K562 (cell line): ENCODE data around the gene ECHDC1. TPM values are rescaled to one million over a fixed set of nuclear protein-coding genes. Genes with fewer than 3 reads are reported as not detected.

Experiments used
- ATF2 ChIP-seq: sonication (generic); formaldehyde crosslinking; IDR thresholded peaks from 2 replicates; pipeline ENCODE4 v1.8.1; 2022; ENCODE audit warnings: missing genetic modification reagents
- BRD9 ChIP-seq: fragments of 450-650 bp; IDR thresholded peaks from 2 replicates; pipeline ENCODE4 v1.6.1; 2018; ENCODE audit warnings: low read depth; ENCODE audit not compliant: partially characterized antibody
- E4F1 ChIP-seq: fragments of 250-450 bp; sonication (Bioruptor Pico); IDR thresholded peaks from 2 replicates; pipeline ENCODE4 v1.5.0; 2021; ENCODE audit warnings: mild to moderate bottlenecking, borderline replicate concordance
- KLF1 ChIP-seq: fragments of 450-650 bp; IDR thresholded peaks from 2 replicates; pipeline ENCODE4 v1.6.1; 2016; ENCODE audit warnings: missing genetic modification characterization, missing compliant biosample characterization
- LEF1 ChIP-seq: fragments of 450-650 bp; IDR thresholded peaks from 2 replicates; pipeline ENCODE4 v1.6.1; 2016; ENCODE audit warnings: mild to moderate bottlenecking
- PHF20 ChIP-seq: fragments of 450-650 bp; IDR thresholded peaks from 2 replicates; pipeline ENCODE4 v1.6.1; 2018; ENCODE audit not compliant: partially characterized antibody
- SRSF3 ChIP-seq: fragments of 200-400 bp; formaldehyde crosslinking; IDR thresholded peaks from 2 replicates; pipeline ENCODE4 v1.6.1; 2016; ENCODE audit warnings: mild to moderate bottlenecking, low read length, moderate library complexity; ENCODE audit not compliant: insufficient read depth
- ZBTB5 ChIP-seq: fragments of 450-650 bp; IDR thresholded peaks from 2 replicates; pipeline ENCODE4 v1.6.1; 2017; ENCODE audit warnings: antibody characterized with exemption
- ZBTB9 ChIP-seq: fragments of 450-650 bp; formaldehyde crosslinking; IDR thresholded peaks from 2 replicates; pipeline ENCODE4 v1.4.0; 2020; ENCODE audit warnings: mild to moderate bottlenecking, moderate library complexity
- ZNF212 ChIP-seq: fragments of 450-650 bp; formaldehyde crosslinking; IDR thresholded peaks from 2 replicates; pipeline ENCODE4 v1.4.0; 2020; ENCODE audit warnings: mild to moderate bottlenecking
- ZNF239 ChIP-seq: fragments of 250-450 bp; sonication (Bioruptor Pico); IDR thresholded peaks from 2 replicates; pipeline ENCODE4 v1.4.0; 2020; ENCODE audit warnings: mild to moderate bottlenecking
- ZNF282 ChIP-seq: sonication (generic); formaldehyde crosslinking; IDR thresholded peaks from 2 replicates; pipeline ENCODE4 v1.8.1; 2023; ENCODE audit warnings: missing genetic modification reagents
- polyA plus RNA-seq, 8 experiments: library from polyadenylated mRNA; depleted of rRNA in 4 of 8; stranded (reverse) in 5 of 8; unstranded in 3 of 8; fragments of >200 nt; fragmentation: Nextera tagmentation in 2 of 8; fragmentation: Illumina TruSeq in 1 of 8; extraction: Ambion mirVana in 2 of 8; extraction: Trizol in 1 of 8; gene quantifications; 2 replicates each; pipeline versions ENCODE4 v1.2.1 to v1.2.3, GENCODE V29; 2011 to 2014; ENCODE audit warnings: inconsistent platforms in 1 of 8, missing spikeins in 1 of 8
- total RNA-seq, 7 experiments: library from RNA; depleted of rRNA in 6 of 7; stranded (reverse); fragments of >200 nt in 6 of 7; fragmentation: Illumina TruSeq in 2 of 7; extraction: Trizol in 2 of 7; gene quantifications; 2 replicates each; pipeline versions ENCODE4 v1.2.1 to v1.2.3, GENCODE V29; 2011 to 2021; ENCODE audit warnings: low replicate concordance in 1 of 7
- TF ChIP-seq, protein P1 (sequence below): fragments of 250-450 bp; sonication (Bioruptor Pico); IDR thresholded peaks from 2 replicates; pipeline ENCODE4 v1.5.0; 2022; ENCODE audit warnings: mild to moderate bottlenecking
- TF ChIP-seq, protein P2 (sequence below): IDR thresholded peaks from 3 replicates; pipeline ENCODE4 v1.6.1; 2011; ENCODE audit warnings: borderline replicate concordance, mild to moderate bottlenecking, moderate library complexity; ENCODE audit not compliant: insufficient read length; ENCODE audit errors: extremely low read depth

The ECHDC1 gene
- total and polyA plus RNA-seq, 9 of the 15 experiments (the other 6 are each of a cell fraction or from before 2014, with no cell fraction given) = 58.0 to 105 (median 78.6) TPM

DNA sequence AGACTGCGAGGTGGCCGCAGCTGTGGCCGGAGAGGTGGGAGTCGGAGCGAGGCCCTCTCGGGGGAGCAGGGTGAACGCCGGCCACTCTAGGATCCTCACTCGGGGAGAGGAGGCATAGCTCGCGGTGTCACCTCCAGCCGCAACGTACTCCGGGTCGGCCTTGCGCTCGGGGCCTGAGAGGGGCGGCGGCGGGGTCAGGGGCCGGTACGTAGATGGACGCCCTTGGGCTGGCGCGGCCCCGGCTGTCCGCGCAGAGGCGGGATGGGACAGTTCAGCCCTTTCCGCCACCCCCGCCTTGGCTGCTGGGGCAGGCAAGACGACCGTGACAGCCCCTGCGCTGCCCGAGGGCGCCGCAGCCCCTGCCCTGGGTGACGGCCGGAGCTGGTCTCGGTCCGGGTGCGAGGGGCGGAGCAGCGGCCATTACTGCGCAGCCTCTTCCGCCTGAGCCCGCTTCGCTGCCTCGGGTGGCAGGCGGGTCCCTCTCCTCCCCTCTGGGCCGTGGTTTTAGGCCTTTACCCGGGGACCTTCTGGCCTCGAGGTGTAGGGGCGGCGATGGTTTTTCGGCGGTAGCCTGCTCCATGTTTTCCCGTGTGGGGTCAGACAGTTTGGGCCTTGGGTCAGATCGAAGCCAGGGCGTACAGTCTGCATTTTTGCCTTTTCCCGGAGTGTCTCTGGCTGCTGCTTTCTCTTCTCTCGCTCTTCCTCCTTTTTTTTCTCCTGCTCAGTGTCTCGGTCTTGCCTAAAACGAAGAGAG is 76.3 kb downstream of the ECHDC1 start (continued):
- TF ChIP-seq, protein P1, sequence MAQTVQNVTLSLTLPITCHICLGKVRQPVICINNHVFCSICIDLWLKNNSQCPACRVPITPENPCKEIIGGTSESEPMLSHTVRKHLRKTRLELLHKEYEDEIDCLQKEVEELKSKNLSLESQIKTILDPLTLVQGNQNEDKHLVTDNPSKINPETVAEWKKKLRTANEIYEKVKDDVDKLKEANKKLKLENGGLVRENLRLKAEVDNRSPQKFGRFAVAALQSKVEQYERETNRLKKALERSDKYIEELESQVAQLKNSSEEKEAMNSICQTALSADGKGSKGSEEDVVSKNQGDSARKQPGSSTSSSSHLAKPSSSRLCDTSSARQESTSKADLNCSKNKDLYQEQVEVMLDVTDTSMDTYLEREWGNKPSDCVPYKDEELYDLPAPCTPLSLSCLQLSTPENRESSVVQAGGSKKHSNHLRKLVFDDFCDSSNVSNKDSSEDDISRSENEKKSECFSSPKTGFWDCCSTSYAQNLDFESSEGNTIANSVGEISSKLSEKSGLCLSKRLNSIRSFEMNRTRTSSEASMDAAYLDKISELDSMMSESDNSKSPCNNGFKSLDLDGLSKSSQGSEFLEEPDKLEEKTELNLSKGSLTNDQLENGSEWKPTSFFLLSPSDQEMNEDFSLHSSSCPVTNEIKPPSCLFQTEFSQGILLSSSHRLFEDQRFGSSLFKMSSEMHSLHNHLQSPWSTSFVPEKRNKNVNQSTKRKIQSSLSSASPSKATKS (CRISPR knock-in tag) = no peak
- no peak for TF ChIP-seq SRSF3
- no peak for TF ChIP-seq E4F1
- 0 out of 2 replicates have a peak, but pooled peaks have one; percentile 48 for TF ChIP-seq ATF2 (CRISPR knock-in tag)
- no peak for TF ChIP-seq ZBTB5
- no peak for TF ChIP-seq ZNF239 (CRISPR knock-in tag)
- TF ChIP-seq ZNF212 = no peak
- TF ChIP-seq, protein P2, sequence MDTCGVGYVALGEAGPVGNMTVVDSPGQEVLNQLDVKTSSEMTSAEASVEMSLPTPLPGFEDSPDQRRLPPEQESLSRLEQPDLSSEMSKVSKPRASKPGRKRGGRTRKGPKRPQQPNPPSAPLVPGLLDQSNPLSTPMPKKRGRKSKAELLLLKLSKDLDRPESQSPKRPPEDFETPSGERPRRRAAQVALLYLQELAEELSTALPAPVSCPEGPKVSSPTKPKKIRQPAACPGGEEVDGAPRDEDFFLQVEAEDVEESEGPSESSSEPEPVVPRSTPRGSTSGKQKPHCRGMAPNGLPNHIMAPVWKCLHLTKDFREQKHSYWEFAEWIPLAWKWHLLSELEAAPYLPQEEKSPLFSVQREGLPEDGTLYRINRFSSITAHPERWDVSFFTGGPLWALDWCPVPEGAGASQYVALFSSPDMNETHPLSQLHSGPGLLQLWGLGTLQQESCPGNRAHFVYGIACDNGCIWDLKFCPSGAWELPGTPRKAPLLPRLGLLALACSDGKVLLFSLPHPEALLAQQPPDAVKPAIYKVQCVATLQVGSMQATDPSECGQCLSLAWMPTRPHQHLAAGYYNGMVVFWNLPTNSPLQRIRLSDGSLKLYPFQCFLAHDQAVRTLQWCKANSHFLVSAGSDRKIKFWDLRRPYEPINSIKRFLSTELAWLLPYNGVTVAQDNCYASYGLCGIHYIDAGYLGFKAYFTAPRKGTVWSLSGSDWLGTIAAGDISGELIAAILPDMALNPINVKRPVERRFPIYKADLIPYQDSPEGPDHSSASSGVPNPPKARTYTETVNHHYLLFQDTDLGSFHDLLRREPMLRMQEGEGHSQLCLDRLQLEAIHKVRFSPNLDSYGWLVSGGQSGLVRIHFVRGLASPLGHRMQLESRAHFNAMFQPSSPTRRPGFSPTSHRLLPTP = no peak
- TF ChIP-seq ZBTB9 (CRISPR knock-in tag) = no peak; the same call in 1 of the 2 replicates
- no peak for TF ChIP-seq LEF1
- TF ChIP-seq BRD9 = no peak
- TF ChIP-seq ZNF282 = 0 out of 2 replicates have a peak, but pooled peaks have one; percentile 59
- no peak for TF ChIP-seq KLF1 (tag)
- peak; percentile 50 for TF ChIP-seq PHF20
